GM19240 (cell line): Measurements from ENCODE around the gene TRAF3.
"Not testable (repeated sequence)": the region's sequence is repeated elsewhere in the genome, so short reads cannot be mapped to it uniquely, and the experiment has no call there.

Experiments
- DNase-seq: peaks from one replicate; pipeline ENCODE4 v3.0.0; 2011; ENCODE audit warnings: low spot score; ENCODE audit not compliant: insufficient read length

The TRAF3 gene

GRCh38 chr14:102922490-102923200 is 145.4 kb downstream of the TRAF3 start, which contains the start of gene AMN:
TSS of gene AMN (plus strand) at chr14:102922663. CDS start at chr14:102922689, 26 bp downstream.
- DNase-seq: no peak

GRCh38 chr14:102923201-102923924 is 146.1 kb downstream of the TRAF3 start:
- no peak for DNase-seq

- no peak for DNase-seq
These were observed 146.8 kb downstream of the TRAF3 start for GRCh38 chr14:102923925-102924486.

GRCh38 chr14:102924632-102925588 is 147.7 kb downstream of the TRAF3 start:
- DNase-seq: no peak

- no peak for DNase-seq
These were observed 148.4 kb downstream of the TRAF3 start for GRCh38 chr14:102925646-102926045.

GRCh38 chr14:102926104-102926503 is 148.9 kb downstream of the TRAF3 start:
- DNase-seq: no peak

GRCh38 chr14:102926840-102927239 is 149.6 kb downstream of the TRAF3 start:
- not testable (repeated sequence) for DNase-seq

- DNase-seq: no peak
These were observed 150.2 kb downstream of the TRAF3 start for GRCh38 chr14:102927346-102927877.

GRCh38 chr14:102927878-102928411 is 150.7 kb downstream of the TRAF3 start:
- no peak for DNase-seq

- peak; percentile 81 for DNase-seq
These were observed 151.4 kb downstream of the TRAF3 start for GRCh38 chr14:102928412-102929240.

GRCh38 chr14:102929241-102930137 is 152.2 kb downstream of the TRAF3 start:
- DNase-seq: no peak

GRCh38 chr14:102930138-102930752 is 153.0 kb downstream of the TRAF3 start:
- DNase-seq: no peak

- DNase-seq: no peak
These were observed 153.7 kb downstream of the TRAF3 start for GRCh38 chr14:102930753-102931579.

- DNase-seq: no peak
These were observed 154.5 kb downstream of the TRAF3 start for GRCh38 chr14:102931580-102932285.

- no peak for DNase-seq
These were observed 155.4 kb downstream of the TRAF3 start for GRCh38 chr14:102932484-102933248.

- DNase-seq: no peak
These were observed 156.5 kb downstream of the TRAF3 start for GRCh38 chr14:102933618-102934231.
